OCI-LY7 (cell line): Measurements from ENCODE around the gene CFAP74. TPM values are rescaled to one million over a fixed set of nuclear protein-coding genes. Genes with fewer than 3 reads are reported as not detected.

ENCODE experiments used
- BruUV-seq: library from RNA; stranded (reverse); fragments of 400-500 nt; replicated peaks from 2 replicates; lab custom pipeline; 2021; lab: Mats Ljungman, UMichigan
- CTCF ChIA-PET: fragments of 300-600 bp; sonication (Branson Sonifier 250); formaldehyde crosslinking; loops from one replicate; lab custom pipeline; 2022; ENCODE audit warnings: antibody characterized with exemption; ENCODE audit not compliant: unreplicated experiment; lab: Charles Lee
- POLR2A ChIA-PET: fragments of 300-600 bp; sonication (Branson Sonifier 250); formaldehyde crosslinking; loops from one replicate; lab custom pipeline; 2022; ENCODE audit warnings: antibody characterized with exemption; lab: Charles Lee
- DNase-seq: peaks from one replicate; pipeline ENCODE4 v3.0.0-alpha.2; 2015; ENCODE audit warnings: low spot score
- H2AFZ ChIP-seq: fragments of 200-600 bp; sonication (generic), shearing (Covaris generic); 2 replicates; pipeline ENCODE4 v1.6.1; 2014; ENCODE audit warnings: mild to moderate bottlenecking, antibody characterized with exemption, low read length, moderate library complexity
- H3K27ac ChIP-seq: fragments of 200-600 bp; sonication (generic); 2 replicates; pipeline ENCODE4 v1.5.1; 2014; ENCODE audit warnings: mixed run types, low read depth, mild to moderate bottlenecking, moderate library complexity, low read length, inconsistent platforms; ENCODE audit not compliant: poor library complexity, severe bottlenecking
- H3K36me3 ChIP-seq: fragments of 200-600 bp; sonication (generic); 2 replicates; pipeline ENCODE4 v1.6.1; 2014; ENCODE audit warnings: mild to moderate bottlenecking, antibody characterized with exemption, low read length, moderate library complexity, mixed read lengths; ENCODE audit not compliant: insufficient read depth
- H3K4me1 ChIP-seq: fragments of 200-600 bp; sonication (generic); 2 replicates; pipeline ENCODE4 v1.5.1; 2014; ENCODE audit warnings: mild to moderate bottlenecking, low read length; ENCODE audit not compliant: insufficient read depth, poor library complexity, severe bottlenecking
- H3K4me2 ChIP-seq: fragments of 200-600 bp; sonication (generic); 2 replicates; pipeline ENCODE4 v1.6.1; 2014; ENCODE audit warnings: mild to moderate bottlenecking, low read length
- H3K4me3 ChIP-seq: fragments of 200-600 bp; sonication (generic); 2 replicates; pipeline ENCODE4 v1.5.1; 2014; ENCODE audit warnings: mild to moderate bottlenecking, low read depth, low read length; ENCODE audit not compliant: poor library complexity, severe bottlenecking
- H3K79me2 ChIP-seq: fragments of 200-600 bp; sonication (generic); 2 replicates; pipeline ENCODE4 v1.6.1; 2016; ENCODE audit warnings: low read depth, mild to moderate bottlenecking, low read length, moderate library complexity, mixed read lengths; ENCODE audit not compliant: insufficient read depth
- H3K9me2 ChIP-seq: fragments of 200-600 bp; sonication (generic); 2 replicates; pipeline ENCODE4 v1.6.1; 2016; ENCODE audit warnings: mild to moderate bottlenecking, low read length, mixed read lengths; ENCODE audit not compliant: insufficient read depth
- H3K9me3 ChIP-seq: fragments of 200-600 bp; sonication (generic); 2 replicates; pipeline ENCODE4 v1.6.1; 2014; ENCODE audit warnings: mild to moderate bottlenecking, mixed run types, low read length, mixed read lengths
- H4K20me1 ChIP-seq: fragments of 200-600 bp; sonication (generic); 2 replicates; pipeline ENCODE4 v1.6.1; 2014; ENCODE audit warnings: mild to moderate bottlenecking, antibody characterized with exemption, low read length, moderate library complexity, mixed read lengths; ENCODE audit not compliant: insufficient read depth
- EZH2phosphoT487 ChIP-seq: fragments of 200-600 bp; sonication (generic); IDR thresholded peaks from 2 replicates; pipeline ENCODE4 v1.6.1; 2018; ENCODE audit warnings: low read depth, borderline replicate concordance, mild to moderate bottlenecking, mixed run types, antibody characterized with exemption, low read length, moderate library complexity, mixed read lengths
- intact Hi-C: fragments of 100-400 bp; cut with micrococcal nuclease; formaldehyde crosslinking; loops from one replicate; pipeline ENCODE4 v1.10.0; 2022; ENCODE audit not compliant: unreplicated experiment
- total RNA-seq, 2 experiments: library from RNA; depleted of rRNA in 1 of 2; stranded (reverse); fragments of >200 nt in 1 of 2; shearing (Covaris generic) in 1 of 2; gene quantifications; 2 replicates each; pipeline ENCODE4 v1.2.3, GENCODE V29; 2014 to 2022
- TF ChIP-seq, protein P1 (sequence below): fragments of 200-600 bp; sonication (generic); conservative IDR thresholded peaks from 2 replicates; pipeline ENCODE4 v1.5.1; 2014; ENCODE audit warnings: mild to moderate bottlenecking, antibody characterized with exemption, low read length, moderate library complexity, mixed read lengths

CFAP74 gene
- total RNA-seq, 2 experiments from 2014 or later, result not detected

- BruUV-seq, result no TSS peak
- TF ChIP-seq, protein P1, sequence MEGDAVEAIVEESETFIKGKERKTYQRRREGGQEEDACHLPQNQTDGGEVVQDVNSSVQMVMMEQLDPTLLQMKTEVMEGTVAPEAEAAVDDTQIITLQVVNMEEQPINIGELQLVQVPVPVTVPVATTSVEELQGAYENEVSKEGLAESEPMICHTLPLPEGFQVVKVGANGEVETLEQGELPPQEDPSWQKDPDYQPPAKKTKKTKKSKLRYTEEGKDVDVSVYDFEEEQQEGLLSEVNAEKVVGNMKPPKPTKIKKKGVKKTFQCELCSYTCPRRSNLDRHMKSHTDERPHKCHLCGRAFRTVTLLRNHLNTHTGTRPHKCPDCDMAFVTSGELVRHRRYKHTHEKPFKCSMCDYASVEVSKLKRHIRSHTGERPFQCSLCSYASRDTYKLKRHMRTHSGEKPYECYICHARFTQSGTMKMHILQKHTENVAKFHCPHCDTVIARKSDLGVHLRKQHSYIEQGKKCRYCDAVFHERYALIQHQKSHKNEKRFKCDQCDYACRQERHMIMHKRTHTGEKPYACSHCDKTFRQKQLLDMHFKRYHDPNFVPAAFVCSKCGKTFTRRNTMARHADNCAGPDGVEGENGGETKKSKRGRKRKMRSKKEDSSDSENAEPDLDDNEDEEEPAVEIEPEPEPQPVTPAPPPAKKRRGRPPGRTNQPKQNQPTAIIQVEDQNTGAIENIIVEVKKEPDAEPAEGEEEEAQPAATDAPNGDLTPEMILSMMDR, result no peak
- TF ChIP-seq EZH2phosphoT487, result no peak
- no peak overlapping the region for H2AFZ ChIP-seq
- H3K9me3 ChIP-seq, result no peaks in the 10 kb centered on the region
- H3K27ac ChIP-seq, result no peak overlapping the region
- no peaks in the 10 kb centered on the region for H3K4me1 ChIP-seq
- no peaks in the 10 kb centered on the region for H3K9me2 ChIP-seq
- no peaks in the 10 kb centered on the region for H4K20me1 ChIP-seq
- H3K4me2 ChIP-seq, result no peak overlapping the region
- no peaks in the 10 kb centered on the region for H3K36me3 ChIP-seq
- ChIA-PET POLR2A (interaction anchor here (0.8 kb wide), 1 partner anchor 9 kb away, joined by 3 read pairs; no protein-coding TSS in a partner anchor), CTCF (no interaction called here)
- intact Hi-C loops, result no loop called here
- no peaks in the 10 kb centered on the region for H3K79me2 ChIP-seq
- DNase-seq, result no peak
- no peak overlapping the region for H3K4me3 ChIP-seq
These were observed 13.8 kb downstream of the CFAP74 start for GRCh38 chr1:1989789-1990188.

DNA sequence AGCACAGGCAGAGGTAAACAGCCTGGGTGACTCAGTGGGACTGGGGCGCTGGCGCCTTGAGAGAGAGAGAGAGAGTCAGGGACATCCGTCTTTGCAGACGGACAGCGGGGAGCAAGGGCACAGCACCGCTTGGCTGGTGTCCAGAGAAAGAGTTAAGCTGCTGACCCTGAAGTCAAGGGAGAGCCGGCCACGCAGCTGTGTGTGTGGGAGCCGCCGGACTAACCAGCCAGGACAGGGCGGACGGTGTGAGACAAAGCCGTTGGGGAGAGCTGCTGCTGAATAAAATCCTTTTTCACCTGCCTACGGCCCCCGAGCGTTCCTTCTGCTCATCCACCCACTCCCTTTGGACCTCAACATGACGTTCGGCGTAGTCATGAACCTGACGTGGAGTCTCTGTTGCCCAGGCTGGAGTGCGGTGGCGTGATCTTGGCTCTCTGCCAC is 14.5 kb downstream of the CFAP74 start:
- intact Hi-C loops, result no loop called here
- ChIA-PET CTCF (no interaction called here), POLR2A (no interaction called here)

More for the DNA sequence above, 14.5 kb downstream of the CFAP74 start:
- Histone ChIP-seq H3K9me2 (no peaks in the 10 kb centered on the region), H3K27ac (no peak overlapping the region), H3K36me3 (no peaks in the 10 kb centered on the region), H3K4me3 (no peak overlapping the region), H3K9me3 (no peaks in the 10 kb centered on the region), H3K4me1 (no peaks in the 10 kb centered on the region), H2AFZ (no peak overlapping the region), H3K4me2 (no peak overlapping the region), H3K79me2 (no peaks in the 10 kb centered on the region), H4K20me1 (no peaks in the 10 kb centered on the region)
- no TSS peak for BruUV-seq
- no peak for DNase-seq
- TF ChIP-seq, protein P1, result no peak
- TF ChIP-seq EZH2phosphoT487, result no peak
